ENCODE results near the gene TBXA2R. TPM values are rescaled to one million over a fixed set of nuclear protein-coding genes. Genes with fewer than 3 reads are reported as not detected.
"Not testable (repeated sequence)": the region's sequence is repeated elsewhere in the genome, so short reads cannot be mapped to it uniquely, and the experiment has no call there.

The TBXA2R gene
- total RNA-seq, 1 donor from 2014 or later: not detected

- no peak for DNase-seq (ENCODE audit: extremely low spot score, unreplicated experiment)
- Mint-ChIP-seq H3K27ac (no peak overlapping the region), H3K9me3 (no peaks in the 10 kb centered on the region), H3K4me1 (ENCODE audit: unreplicated experiment) (no peaks in the 10 kb centered on the region), H3K4me3 (no peak overlapping the region), H3K36me3 (peaks cover 3% of the 10 kb centered on the region), H3K27me3 (no peaks in the 10 kb centered on the region)
- no peak for TF ChIP-seq CTCF (conservative IDR thresholded peaks at IDR 0.05)
These were observed 46.6 kb upstream of the TBXA2R start for GRCh38 chr19:3653081-3653795.

GRCh38 chr19:3652422-3652821 lies 45.7 kb upstream of the TBXA2R start:
- DNase-seq (ENCODE audit: extremely low spot score, unreplicated experiment): no peak
- Mint-ChIP-seq H3K9me3 (no peaks in the 10 kb centered on the region), H3K4me3 (no peak overlapping the region), H3K27me3 (no peaks in the 10 kb centered on the region), H3K27ac (no peak overlapping the region), H3K4me1 (ENCODE audit: unreplicated experiment) (no peaks in the 10 kb centered on the region), H3K36me3 (peaks cover 3% of the 10 kb centered on the region)
- TF ChIP-seq CTCF (conservative IDR thresholded peaks at IDR 0.05): no peak

GRCh38 chr19:3651684-3652083 lies 45.0 kb upstream of the TBXA2R start:
- no peak overlapping the region for H3K27ac Mint-ChIP-seq
- no peaks in the 10 kb centered on the region for H3K27me3 Mint-ChIP-seq
- DNase-seq (ENCODE audit: extremely low spot score, unreplicated experiment): no peak
- TF ChIP-seq CTCF (conservative IDR thresholded peaks at IDR 0.05): no peak
- no peaks in the 10 kb centered on the region for H3K4me1 Mint-ChIP-seq (ENCODE audit: unreplicated experiment)
- H3K4me3 Mint-ChIP-seq: no peak overlapping the region
- no peaks in the 10 kb centered on the region for H3K36me3 Mint-ChIP-seq
- no peaks in the 10 kb centered on the region for H3K9me3 Mint-ChIP-seq

GRCh38 chr19:3649888-3650287 lies 43.2 kb upstream of the TBXA2R start:
- H3K4me3 Mint-ChIP-seq: no peak overlapping the region
- H3K9me3 Mint-ChIP-seq: no peaks in the 10 kb centered on the region
- no peaks in the 10 kb centered on the region for H3K36me3 Mint-ChIP-seq
- no peaks in the 10 kb centered on the region for H3K4me1 Mint-ChIP-seq (ENCODE audit: unreplicated experiment)
- no peak overlapping the region for H3K27ac Mint-ChIP-seq
- TF ChIP-seq CTCF (conservative IDR thresholded peaks at IDR 0.05): no peak
- DNase-seq (ENCODE audit: extremely low spot score, unreplicated experiment): no peak
- H3K27me3 Mint-ChIP-seq: no peaks in the 10 kb centered on the region

GRCh38 chr19:3648037-3648905 lies 41.6 kb upstream of the TBXA2R start:
- no peak for DNase-seq (ENCODE audit: extremely low spot score, unreplicated experiment)
- Mint-ChIP-seq H3K36me3 (no peaks in the 10 kb centered on the region), H3K27me3 (no peaks in the 10 kb centered on the region), H3K4me3 (no peak overlapping the region), H3K27ac (no peak overlapping the region), H3K9me3 (no peaks in the 10 kb centered on the region), H3K4me1 (ENCODE audit: unreplicated experiment) (no peaks in the 10 kb centered on the region)
- TF ChIP-seq CTCF (conservative IDR thresholded peaks at IDR 0.05): no peak

GRCh38 chr19:3647102-3647501 lies 40.4 kb upstream of the TBXA2R start:
- H3K27me3 Mint-ChIP-seq; H3K9me3 Mint-ChIP-seq; H3K36me3 Mint-ChIP-seq; H3K4me3 Mint-ChIP-seq; H3K27ac Mint-ChIP-seq; DNase-seq (ENCODE audit: extremely low spot score, unreplicated experiment); H3K4me1 Mint-ChIP-seq (ENCODE audit: unreplicated experiment): not testable (repeated sequence)
